Stomach (tissue), 9 donors: Measurements from ENCODE around the gene SOX8. TPM values are rescaled to one million over a fixed set of nuclear protein-coding genes. Genes with fewer than 3 reads are reported as not detected.

Experiments used
- DNase-seq, 2 donors: peaks; one replicate each; pipeline versions ENCODE4 v3.0.0 to v3.0.0-alpha.2; 2013 to 2019
- H3K27ac ChIP-seq, 5 donors: fragments of 200-600 bp in 4 of 5; sonication (generic) in 4 of 5; one replicate each; pipeline ENCODE4 v1.5.1; 2013 to 2019; ENCODE audit warnings: mild to moderate bottlenecking in 1 of 5, moderate library complexity in 1 of 5
- H3K27me3 ChIP-seq, 3 donors: fragments of 200-600 bp; sonication (generic); one replicate each; pipeline ENCODE4 v1.5.1; 2017 to 2019; ENCODE audit warnings: mixed run types in 1 of 3
- H3K36me3 ChIP-seq, 4 donors: fragments of 200-600 bp; sonication (generic); 1 replicate in 3 of 4; 2 replicates in 1 of 4; pipeline ENCODE4 v1.5.1; 2016 to 2019
- H3K4me1 ChIP-seq, 4 donors: fragments of 200-600 bp; sonication (generic); one replicate each; pipeline ENCODE4 v1.5.1; 2016 to 2019
- H3K4me3 ChIP-seq, 4 donors: fragments of 200-600 bp; sonication (generic) in 3 of 4; one replicate each; pipeline ENCODE4 v1.5.1; 2016 to 2019; ENCODE audit warnings: mild to moderate bottlenecking in 1 of 4
- H3K9me3 ChIP-seq, 4 donors: fragments of 200-600 bp; sonication (generic); one replicate each; pipeline ENCODE4 v1.5.1; 2016 to 2019
- EP300 ChIP-seq: sonication (generic); formaldehyde crosslinking; IDR thresholded peaks from one replicate; pipeline ENCODE4 v1.6.1; 2017; ENCODE audit warnings: antibody characterized with exemption
- POLR2A ChIP-seq, 4 donors: fragments of 450-650 bp; IDR thresholded peaks; one replicate each; pipeline ENCODE4 v1.6.1; 2016; ENCODE audit warnings: antibody characterized with exemption in 4 of 4, control low read depth in 2 of 4, mild to moderate bottlenecking in 1 of 4, moderate library complexity in 1 of 4
- POLR2AphosphoS5 ChIP-seq, 3 donors: sonication (generic); formaldehyde crosslinking; IDR thresholded peaks; one replicate each; pipeline ENCODE4 v1.6.1; 2016; ENCODE audit warnings: antibody characterized with exemption in 3 of 3
- WGBS, 5 donors: extraction: QIAGEN DNeasy Blood & Tissue Kit in 3 of 5; methylation state at CpG; one replicate each; pipeline versions ENCODE4 v1.1.5 to v1.1.7; 2013 to 2018; 5-methylcytosine and 5-hydroxymethylcytosine counted together
- intact Hi-C: fragments of 100-400 bp; cut with DNase I; formaldehyde crosslinking; loops from one replicate; pipeline ENCODE4 v1.15.1; 2023; ENCODE audit warnings: low total_unique reads
- polyA plus RNA-seq, 3 donors: library from polyadenylated mRNA; stranded (reverse); fragments of 200-250 nt; gene quantifications; one replicate each; pipeline ENCODE4 v1.2.3, GENCODE V29; 2013
- total RNA-seq, 5 donors: library from RNA; depleted of rRNA; stranded (reverse); fragments of >200 nt; gene quantifications; one replicate each; pipeline versions ENCODE4 v1.1.0 to v1.2.3, GENCODE V29; 2014 to 2016
- TF ChIP-seq, protein P1 (sequence below), 7 experiments: fragments of 450-650 bp in 4 of 7; fragments of 200-600 bp in 3 of 7; sonication (generic) in 3 of 7; IDR thresholded peaks; one replicate each; pipeline ENCODE4 v1.5.1; 2016 to 2019; ENCODE audit warnings: antibody characterized with exemption in 7 of 7, control low read depth in 2 of 7, mild to moderate bottlenecking in 1 of 7
- donor health status: healthy with polysubstance abuse.
- donor health status: Bipolar disorder and iron deficiency.
- donor health status: healthy.

SOX8 gene
- total and polyA plus RNA-seq, 8 donors, result 0.45 to 15.1 (median 1.1) TPM; not detected in 3

DNA sequence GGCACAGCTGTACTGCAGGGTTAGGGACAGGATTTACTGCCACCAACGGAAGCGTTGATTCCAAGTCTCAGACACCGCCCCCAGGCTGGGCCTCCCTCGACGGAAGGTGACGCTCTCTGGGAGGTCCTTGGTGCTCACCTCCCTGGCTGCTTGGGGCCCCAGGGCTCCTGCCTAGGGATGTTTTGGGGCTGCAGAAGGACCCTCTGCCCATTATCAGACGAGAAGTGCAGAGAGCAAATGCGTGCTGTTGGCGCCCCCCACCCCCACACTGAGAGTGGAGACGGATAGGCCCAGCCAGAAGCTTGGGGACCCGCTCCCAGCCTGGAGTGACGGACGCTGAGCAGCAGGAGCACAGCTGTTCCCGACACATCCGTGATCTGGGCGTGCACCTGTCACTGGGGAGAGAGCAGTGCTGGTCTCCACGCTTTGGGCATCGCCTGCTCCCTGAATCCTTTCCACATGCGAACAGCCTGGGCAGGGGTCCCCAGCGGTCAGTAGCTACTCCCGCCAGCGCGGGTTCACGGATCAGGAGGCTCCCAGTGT is 5.1 kb upstream of the SOX8 start:
- no peak overlapping the region for H3K4me3 ChIP-seq
- peaks cover 4 to 35% (median 23%) of the 10 kb centered on the region in 4 donors for H3K4me1 ChIP-seq
- TF ChIP-seq EP300, result no peak
- no peak for TF ChIP-seq POLR2AphosphoS5 (IDR thresholded peaks at IDR 0.05)
- DNase-seq, result no peak
- no peaks in the 10 kb centered on the region for H3K36me3 ChIP-seq
- intact Hi-C loops, result no loop called here
- H3K9me3 ChIP-seq, result no peaks in the 10 kb centered on the region
- H3K27me3 ChIP-seq, result peaks cover 8 to 40% (median 21%) of the 10 kb centered on the region in 3 donors
- H3K27ac ChIP-seq, result peak overlapping the region in 1 of 5 donors; percentile 42
- WGBS, 5 donors, result 78 to 87% (median 84%) methylated on average over 17 to 24 of the region's 24 CpGs

DNA sequence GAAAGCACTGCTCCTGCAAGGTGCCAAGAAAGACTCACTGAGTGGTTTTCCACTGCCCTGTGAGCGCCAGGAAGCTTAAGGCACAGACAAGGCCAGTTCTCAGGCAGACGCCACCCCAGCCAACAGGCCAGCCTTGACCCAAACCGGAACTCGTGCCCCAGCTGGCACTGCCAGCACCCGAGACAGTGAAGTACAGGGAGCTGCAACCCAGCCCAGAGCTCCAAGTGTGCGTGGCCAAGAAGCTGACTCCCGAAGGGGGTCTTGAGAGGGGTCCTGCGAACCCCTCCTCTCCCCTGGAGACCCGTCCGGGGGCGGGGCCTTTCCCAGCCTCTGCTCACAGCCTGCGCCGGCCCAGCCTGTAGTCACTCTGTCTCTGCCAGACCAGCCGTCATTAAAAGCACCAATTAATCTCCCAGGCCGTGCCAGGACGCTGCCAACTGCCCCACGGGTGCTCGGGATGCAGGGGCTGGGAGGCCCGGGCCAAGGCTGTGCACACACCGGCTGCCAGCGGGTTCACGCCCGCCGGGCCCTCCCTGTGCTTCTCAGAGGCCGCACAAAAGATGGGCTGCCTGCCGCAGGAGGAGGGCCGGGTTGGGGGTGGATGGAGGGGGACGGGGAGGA is 4.4 kb upstream of the SOX8 start:
- WGBS, 5 donors, result 42 to 57% (median 49%) methylated on average over 24 to 28 of the region's 28 CpGs
- Histone ChIP-seq H3K27me3 (peaks cover 8 to 47% (median 27%) of the 10 kb centered on the region in 3 donors), H3K36me3 (no peaks in the 10 kb centered on the region), H3K4me1 (peaks cover 9 to 40% (median 27%) of the 10 kb centered on the region in 4 donors), H3K27ac (peak overlapping the region in 2 of 5 donors; percentile 14 to 30), H3K9me3 (no peaks in the 10 kb centered on the region), H3K4me3 (no peak overlapping the region)
- peak in 1 of 2 donors; percentile 68 for DNase-seq
- TF ChIP-seq POLR2A (IDR thresholded peaks at IDR 0.05) (no peak), EP300 (no peak), POLR2AphosphoS5 (IDR thresholded peaks at IDR 0.05) (no peak)
- TF ChIP-seq, protein P1, sequence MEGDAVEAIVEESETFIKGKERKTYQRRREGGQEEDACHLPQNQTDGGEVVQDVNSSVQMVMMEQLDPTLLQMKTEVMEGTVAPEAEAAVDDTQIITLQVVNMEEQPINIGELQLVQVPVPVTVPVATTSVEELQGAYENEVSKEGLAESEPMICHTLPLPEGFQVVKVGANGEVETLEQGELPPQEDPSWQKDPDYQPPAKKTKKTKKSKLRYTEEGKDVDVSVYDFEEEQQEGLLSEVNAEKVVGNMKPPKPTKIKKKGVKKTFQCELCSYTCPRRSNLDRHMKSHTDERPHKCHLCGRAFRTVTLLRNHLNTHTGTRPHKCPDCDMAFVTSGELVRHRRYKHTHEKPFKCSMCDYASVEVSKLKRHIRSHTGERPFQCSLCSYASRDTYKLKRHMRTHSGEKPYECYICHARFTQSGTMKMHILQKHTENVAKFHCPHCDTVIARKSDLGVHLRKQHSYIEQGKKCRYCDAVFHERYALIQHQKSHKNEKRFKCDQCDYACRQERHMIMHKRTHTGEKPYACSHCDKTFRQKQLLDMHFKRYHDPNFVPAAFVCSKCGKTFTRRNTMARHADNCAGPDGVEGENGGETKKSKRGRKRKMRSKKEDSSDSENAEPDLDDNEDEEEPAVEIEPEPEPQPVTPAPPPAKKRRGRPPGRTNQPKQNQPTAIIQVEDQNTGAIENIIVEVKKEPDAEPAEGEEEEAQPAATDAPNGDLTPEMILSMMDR (IDR thresholded peaks at IDR 0.05), result no peak
- intact Hi-C loops, result no loop called here

DNA sequence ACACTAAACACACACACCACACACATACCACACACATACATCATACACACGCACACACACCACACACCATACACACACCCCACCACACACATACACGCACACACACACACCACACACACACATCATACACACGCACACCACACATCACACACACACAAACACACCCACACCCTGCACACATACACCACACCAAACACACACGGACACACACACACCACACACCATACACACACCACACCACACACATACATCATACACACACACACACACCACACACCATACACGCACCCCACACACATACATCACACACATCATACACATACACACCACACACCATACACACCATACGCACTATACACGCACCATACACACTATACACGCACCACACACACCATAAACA is 3.7 kb upstream of the SOX8 start:
- H3K4me1 ChIP-seq, result peaks cover 10 to 43% (median 33%) of the 10 kb centered on the region in 4 donors
- H3K4me3 ChIP-seq, result no peak overlapping the region
- TF ChIP-seq POLR2AphosphoS5 (IDR thresholded peaks at IDR 0.05) (no peak), POLR2A (IDR thresholded peaks at IDR 0.05) (no peak), EP300 (no peak)
- TF ChIP-seq, protein P1 (IDR thresholded peaks at IDR 0.05), result no peak
- no peaks in the 10 kb centered on the region for H3K9me3 ChIP-seq
- H3K36me3 ChIP-seq, result no peaks in the 10 kb centered on the region
- intact Hi-C loops, result no loop called here
- DNase-seq, result no peak
- H3K27ac ChIP-seq, result no peak overlapping the region
- 62 to 99% (median 94%) methylated on average over 8 of the region's 8 CpGs for WGBS, 5 donors
- H3K27me3 ChIP-seq, result peaks cover 8 to 54% (median 34%) of the 10 kb centered on the region in 3 donors

DNA sequence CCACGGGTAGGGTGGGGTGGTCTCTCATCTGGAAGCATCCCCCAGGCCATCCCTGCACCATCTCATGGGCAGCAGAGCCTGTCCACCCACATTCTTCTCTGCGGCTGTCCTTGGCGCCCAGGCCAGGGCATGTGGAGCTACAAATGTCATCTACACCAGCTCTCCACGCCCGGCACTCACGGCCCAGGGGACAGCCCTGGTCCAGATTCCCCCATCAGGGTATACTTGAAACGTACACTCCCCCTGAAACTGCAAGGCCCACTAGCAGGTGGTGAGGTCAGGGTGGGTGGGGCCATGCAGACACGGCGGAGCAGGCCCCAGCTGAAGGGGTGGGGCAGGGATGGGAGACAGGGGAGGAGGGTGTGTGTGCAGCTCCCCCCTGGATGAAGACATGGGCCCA is 3.2 kb upstream of the SOX8 start:
- DNase-seq, result no peak
- Histone ChIP-seq H3K27ac (no peak overlapping the region), H3K9me3 (no peaks in the 10 kb centered on the region), H3K4me3 (no peak overlapping the region), H3K27me3 (peaks cover 8 to 59% (median 39%) of the 10 kb centered on the region in 3 donors), H3K4me1 (peaks cover 10 to 43% (median 33%) of the 10 kb centered on the region in 4 donors), H3K36me3 (no peaks in the 10 kb centered on the region)
- intact Hi-C loops, result no loop called here
- WGBS, 5 donors, result 65 to 80% (median 74%) methylated on average over 7 to 9 of the region's 9 CpGs
- TF ChIP-seq, protein P1 (IDR thresholded peaks at IDR 0.05), result no peak
- TF ChIP-seq POLR2AphosphoS5 (IDR thresholded peaks at IDR 0.05) (no peak), POLR2A (IDR thresholded peaks at IDR 0.05) (no peak), EP300 (no peak)

DNA sequence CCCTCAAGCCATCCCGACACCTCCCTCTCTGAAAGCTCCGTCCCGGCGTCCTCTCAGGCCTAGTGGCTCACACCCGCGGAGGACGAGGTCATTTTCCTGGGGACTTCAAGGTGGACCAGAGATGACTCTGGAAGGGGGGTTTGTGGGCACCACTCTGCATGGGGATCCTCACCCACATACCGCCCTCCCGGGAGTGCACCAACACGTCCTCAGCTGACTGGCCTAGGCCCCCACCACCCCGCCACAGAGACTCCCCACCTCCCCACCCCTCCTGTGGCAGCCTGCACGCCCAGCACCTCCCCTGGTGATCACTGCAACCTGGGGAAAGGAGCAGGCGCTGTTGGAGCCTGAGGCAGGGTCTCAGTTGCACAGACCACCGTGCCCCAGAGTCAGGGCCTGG is 2.4 kb upstream of the SOX8 start:
- 80 to 95% (median 88%) methylated on average over 1 to 14 of the region's 14 CpGs for WGBS, 5 donors
- Histone ChIP-seq H3K4me3 (no peak overlapping the region), H3K27me3 (peaks cover 8 to 67% (median 42%) of the 10 kb centered on the region in 3 donors), H3K27ac (no peak overlapping the region), H3K36me3 (no peaks in the 10 kb centered on the region), H3K4me1 (peaks cover 10 to 43% (median 33%) of the 10 kb centered on the region in 4 donors), H3K9me3 (no peaks in the 10 kb centered on the region)
- TF ChIP-seq EP300 (no peak), POLR2AphosphoS5 (IDR thresholded peaks at IDR 0.05) (no peak), POLR2A (IDR thresholded peaks at IDR 0.05) (no peak)
- TF ChIP-seq, protein P1 (IDR thresholded peaks at IDR 0.05), result no peak
- DNase-seq, result no peak
- intact Hi-C loops, result no loop called here
